ENCODE results near the gene HMGN1. TPM values are rescaled to one million over a fixed set of nuclear protein-coding genes. Genes with fewer than 3 reads are reported as not detected.

The HMGN1 gene
- total RNA-seq, 2 experiments from 2014 or later, result 415 to 416 TPM

DNA sequence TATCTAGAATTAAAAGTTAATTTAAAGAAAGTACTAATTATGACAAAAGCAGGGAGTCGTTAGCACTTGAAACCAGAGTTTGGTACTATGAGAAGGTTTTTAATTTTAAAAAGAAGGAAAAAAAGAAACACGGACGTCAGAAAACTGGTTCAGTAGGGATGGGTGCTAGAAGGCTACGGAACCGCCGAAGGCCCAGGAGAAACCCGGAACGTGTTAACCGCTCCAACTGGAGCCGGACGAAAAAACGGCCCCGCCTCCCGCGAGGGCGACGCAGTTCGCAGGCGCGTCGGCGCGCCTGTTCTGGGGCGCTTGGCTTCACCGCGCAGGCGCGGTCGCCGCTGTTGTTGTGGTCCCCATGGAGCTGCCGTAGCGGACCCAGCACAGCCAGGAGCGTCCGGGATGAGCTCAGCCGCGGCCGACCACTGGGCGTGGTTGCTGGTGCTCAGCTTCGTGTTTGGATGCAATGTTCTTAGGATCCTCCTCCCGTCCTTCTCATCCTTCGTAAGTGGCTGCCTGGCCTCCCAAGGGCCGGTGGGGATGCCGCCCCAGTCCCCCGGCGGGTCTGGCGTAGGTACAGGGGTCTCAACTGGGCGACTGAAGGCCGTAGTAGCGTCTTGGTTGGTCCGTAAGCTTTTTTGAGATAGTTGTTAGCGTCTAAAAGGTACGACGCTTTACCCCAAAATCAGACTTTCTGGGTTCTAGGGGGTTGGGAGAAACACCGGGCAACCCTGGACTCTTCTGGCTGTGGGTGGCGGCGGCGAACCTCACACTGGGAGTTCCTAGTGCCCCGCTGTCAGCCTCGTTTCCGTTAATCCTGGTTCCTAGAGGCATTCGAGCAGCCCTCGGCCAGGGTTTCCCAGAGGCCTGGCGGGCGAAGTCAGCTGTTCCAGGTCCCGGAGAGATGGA is 31.4 kb upstream of the HMGN1 start:
- H3K36me3 Mint-ChIP-seq (ENCODE audit: low read depth), result no peaks in the 10 kb centered on the region
- ChIA-PET CTCF (interaction anchor here (0.7 to 0.9 kb wide), 2 partner anchors 31 to 65 kb away, joined by 3 to 4 read pairs; partner anchors contain the start of gene LCA5L), POLR2A (interaction anchor here (0.8 to 4.0 kb wide), 7 partner anchors 10 to 197 kb away, joined by 3 to 21 read pairs (median 3); partner anchors contain the start of genes BRWD1, HMGN1 and PSMG1)
- H3K27me3 Mint-ChIP-seq, result peaks cover 1% of the 10 kb centered on the region
- DNase-seq, result peak; percentile 95
- no peaks in the 10 kb centered on the region for H3K9me3 Mint-ChIP-seq
- intact Hi-C loops (cut with micrococcal nuclease), result loop anchor here (10.0 kb wide), 1 partner anchor 195 kb away; the partner anchor contains the start of gene PSMG1
- TF ChIP-seq, protein P1, sequence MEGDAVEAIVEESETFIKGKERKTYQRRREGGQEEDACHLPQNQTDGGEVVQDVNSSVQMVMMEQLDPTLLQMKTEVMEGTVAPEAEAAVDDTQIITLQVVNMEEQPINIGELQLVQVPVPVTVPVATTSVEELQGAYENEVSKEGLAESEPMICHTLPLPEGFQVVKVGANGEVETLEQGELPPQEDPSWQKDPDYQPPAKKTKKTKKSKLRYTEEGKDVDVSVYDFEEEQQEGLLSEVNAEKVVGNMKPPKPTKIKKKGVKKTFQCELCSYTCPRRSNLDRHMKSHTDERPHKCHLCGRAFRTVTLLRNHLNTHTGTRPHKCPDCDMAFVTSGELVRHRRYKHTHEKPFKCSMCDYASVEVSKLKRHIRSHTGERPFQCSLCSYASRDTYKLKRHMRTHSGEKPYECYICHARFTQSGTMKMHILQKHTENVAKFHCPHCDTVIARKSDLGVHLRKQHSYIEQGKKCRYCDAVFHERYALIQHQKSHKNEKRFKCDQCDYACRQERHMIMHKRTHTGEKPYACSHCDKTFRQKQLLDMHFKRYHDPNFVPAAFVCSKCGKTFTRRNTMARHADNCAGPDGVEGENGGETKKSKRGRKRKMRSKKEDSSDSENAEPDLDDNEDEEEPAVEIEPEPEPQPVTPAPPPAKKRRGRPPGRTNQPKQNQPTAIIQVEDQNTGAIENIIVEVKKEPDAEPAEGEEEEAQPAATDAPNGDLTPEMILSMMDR (IDR thresholded peaks at IDR 0.05), result no peak
- peak overlapping the region; percentile 92 for H3K4me3 Mint-ChIP-seq
- H3K4me1 Mint-ChIP-seq (ENCODE audit: low read depth), result peaks cover 19% of the 10 kb centered on the region
- peak; percentile 98 for ATAC-seq
- H3K27ac Mint-ChIP-seq, result peak overlapping the region; percentile 85

DNA sequence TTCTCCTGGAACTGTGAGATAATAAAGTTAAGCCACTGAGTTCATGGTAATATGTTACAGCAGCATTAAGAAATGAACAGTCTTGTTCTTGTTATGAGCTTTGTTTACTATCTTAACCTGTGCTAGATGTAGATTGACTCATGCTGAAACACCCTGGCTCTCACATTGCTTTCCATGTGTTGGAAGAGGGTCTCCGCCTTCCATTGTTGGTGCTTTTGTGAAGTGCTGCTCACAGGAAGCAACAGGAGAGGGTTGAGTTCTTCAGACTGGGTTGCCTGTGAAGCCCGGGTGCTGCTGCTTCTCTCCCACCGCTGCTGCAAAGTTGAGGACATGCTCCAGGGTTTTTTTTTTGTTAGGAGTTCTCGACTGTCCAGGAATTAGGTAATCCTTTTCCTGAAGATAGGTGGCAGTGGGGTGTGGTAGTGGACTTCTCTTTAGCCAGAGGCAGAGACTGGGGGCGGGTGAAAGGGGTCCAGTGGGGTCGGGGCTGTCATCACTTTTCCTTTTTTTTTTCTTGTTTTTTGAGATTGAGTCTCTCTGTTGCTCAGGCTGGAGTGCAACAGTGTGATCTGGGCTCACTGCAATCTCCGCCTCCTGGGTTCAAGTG is 28.7 kb upstream of the HMGN1 start:
- TF ChIP-seq, protein P1 (IDR thresholded peaks at IDR 0.05), result no peak
- Mint-ChIP-seq H3K4me3 (no peak overlapping the region), H3K4me1 (ENCODE audit: low read depth) (peaks cover 11% of the 10 kb centered on the region), H3K27me3 (peaks cover 1% of the 10 kb centered on the region), H3K27ac (no peak overlapping the region), H3K36me3 (ENCODE audit: low read depth) (no peaks in the 10 kb centered on the region), H3K9me3 (no peaks in the 10 kb centered on the region)
- no peak for ATAC-seq
- DNase-seq, result no peak
- intact Hi-C loops (cut with micrococcal nuclease), result no loop called here
- CTCF ChIA-PET, result no interaction called here
- POLR2A ChIA-PET, result interaction anchor here (1.1 kb wide), 1 partner anchor 10 kb away, joined by 3 read pairs; no protein-coding TSS in a partner anchor

DNA sequence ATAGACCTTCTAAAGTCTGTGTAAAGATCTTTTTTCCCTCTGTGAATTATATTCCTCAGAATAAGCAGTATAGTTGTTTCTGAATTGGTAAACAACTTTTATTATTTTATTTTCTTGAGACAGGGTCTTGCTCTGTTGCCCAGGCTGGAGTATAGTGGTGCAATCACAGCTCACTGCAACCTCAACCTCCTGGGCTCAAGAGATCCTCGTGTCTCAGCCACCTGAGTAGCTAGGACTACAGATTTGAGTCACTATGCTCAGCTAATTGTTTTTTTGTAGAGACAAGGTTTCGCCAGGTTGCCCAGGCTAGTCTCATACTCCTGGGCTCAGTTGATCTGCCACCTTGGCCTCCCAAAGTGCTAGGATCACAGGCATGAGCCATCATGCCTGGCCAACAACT is 26.6 kb upstream of the HMGN1 start:
- no peak overlapping the region for H3K4me3 Mint-ChIP-seq
- peaks cover 1% of the 10 kb centered on the region for H3K27me3 Mint-ChIP-seq
- DNase-seq (no peak), ATAC-seq (no peak)
- no peak overlapping the region for H3K27ac Mint-ChIP-seq
- POLR2A ChIA-PET, result interaction anchor here (0.6 to 1.7 kb wide), 3 partner anchors 32 to 74 kb away, joined by 3 read pairs; no protein-coding TSS in a partner anchor
- TF ChIP-seq, protein P1 (IDR thresholded peaks at IDR 0.05), result no peak
- no peaks in the 10 kb centered on the region for H3K9me3 Mint-ChIP-seq
- H3K4me1 Mint-ChIP-seq (ENCODE audit: low read depth), result peaks cover 2% of the 10 kb centered on the region
- intact Hi-C loops (cut with micrococcal nuclease), result no loop called here
- H3K36me3 Mint-ChIP-seq (ENCODE audit: low read depth), result no peaks in the 10 kb centered on the region
- CTCF ChIA-PET, result no interaction called here

DNA sequence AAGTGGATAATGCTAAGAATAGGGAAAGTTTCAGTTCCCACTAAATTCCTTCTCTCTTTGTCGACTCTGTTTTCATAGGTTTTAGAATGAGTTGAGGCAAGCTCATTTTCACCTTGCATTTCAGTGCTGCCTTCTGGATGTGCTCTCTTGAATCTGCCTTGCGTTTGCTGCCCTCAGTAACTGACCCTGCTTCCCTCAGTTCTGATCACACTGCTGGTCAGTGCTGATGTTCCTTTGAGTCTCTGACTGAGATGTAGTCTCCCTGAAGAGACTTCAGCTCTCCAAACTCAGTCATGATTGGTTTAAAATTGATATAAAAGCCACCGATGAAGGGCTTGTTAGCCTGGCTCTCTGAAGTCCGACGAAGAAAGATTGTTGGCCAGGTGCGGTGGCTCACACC is 25.2 kb upstream of the HMGN1 start:
- CTCF ChIA-PET, result interaction anchor here (0.9 to 1.4 kb wide), 2 partner anchors 13 to 91 kb away, joined by 3 read pairs; no protein-coding TSS in a partner anchor
- H3K27me3 Mint-ChIP-seq, result peaks cover 1% of the 10 kb centered on the region
- DNase-seq (no peak), ATAC-seq (no peak)
- H3K27ac Mint-ChIP-seq, result no peak overlapping the region
- no peak overlapping the region for H3K4me3 Mint-ChIP-seq
- intact Hi-C loops (cut with micrococcal nuclease), result no loop called here
- POLR2A ChIA-PET, result interaction anchor here (0.8 kb wide), 1 partner anchor 27 kb away, joined by 3 read pairs; no protein-coding TSS in a partner anchor
- no peaks in the 10 kb centered on the region for H3K36me3 Mint-ChIP-seq (ENCODE audit: low read depth)
- no peaks in the 10 kb centered on the region for H3K4me1 Mint-ChIP-seq (ENCODE audit: low read depth)
- H3K9me3 Mint-ChIP-seq, result no peaks in the 10 kb centered on the region
- TF ChIP-seq, protein P1 (IDR thresholded peaks at IDR 0.05), result no peak

Measured in activated CD8-positive, alpha-beta T cell treated with anti-CD3 and anti-CD28 coated beads for 36 hours (primary cell).